ENCODE results near the gene TMCC1. TPM values are rescaled to one million over a fixed set of nuclear protein-coding genes. Genes with fewer than 3 reads are reported as not detected.
"Not testable (repeated sequence)": the region's sequence is repeated elsewhere in the genome, so short reads cannot be mapped to it uniquely, and the experiment has no call there.

The TMCC1 gene
- total RNA-seq, 1 experiment from 2014 or later = 5.9 TPM

GRCh38 chr3:129703913-129704312 lies 189.6 kb downstream of the TMCC1 start:
- in situ Hi-C loops (cut with HindIII; ENCODE audit: low pct_unique_long_range_greater_than_20kb, low sequenced_read_pairs) = no loop called here
- DNase-seq (ENCODE audit: low read depth) = no peak

GRCh38 chr3:129702934-129703712 lies 190.4 kb downstream of the TMCC1 start:
- in situ Hi-C loops (cut with HindIII; ENCODE audit: low pct_unique_long_range_greater_than_20kb, low sequenced_read_pairs) = no loop called here
- DNase-seq (ENCODE audit: low read depth) = no peak

GRCh38 chr3:129701161-129701560 lies 192.3 kb downstream of the TMCC1 start:
- in situ Hi-C loops (cut with HindIII; ENCODE audit: low pct_unique_long_range_greater_than_20kb, low sequenced_read_pairs) = no loop called here
- DNase-seq (ENCODE audit: low read depth) = no peak

GRCh38 chr3:129699612-129700011 lies 193.9 kb downstream of the TMCC1 start:
- in situ Hi-C loops (cut with HindIII; ENCODE audit: low pct_unique_long_range_greater_than_20kb, low sequenced_read_pairs) = no loop called here
- no peak for DNase-seq (ENCODE audit: low read depth)

- in situ Hi-C loops (cut with HindIII; ENCODE audit: low pct_unique_long_range_greater_than_20kb, low sequenced_read_pairs) = no loop called here
- DNase-seq (ENCODE audit: low read depth) = no peak
These were observed 194.3 kb downstream of the TMCC1 start for GRCh38 chr3:129699199-129699598.

- in situ Hi-C loops (cut with HindIII; ENCODE audit: low pct_unique_long_range_greater_than_20kb, low sequenced_read_pairs) = no loop called here
- DNase-seq (ENCODE audit: low read depth) = no peak
These were observed 196.1 kb downstream of the TMCC1 start for GRCh38 chr3:129697229-129697969.

- DNase-seq (ENCODE audit: low read depth); in situ Hi-C loops (cut with HindIII; ENCODE audit: low pct_unique_long_range_greater_than_20kb, low sequenced_read_pairs): not testable (repeated sequence)
These were observed 197.1 kb downstream of the TMCC1 start for GRCh38 chr3:129696430-129696829.

- DNase-seq (ENCODE audit: low read depth) = no peak
- in situ Hi-C loops (cut with HindIII; ENCODE audit: low pct_unique_long_range_greater_than_20kb, low sequenced_read_pairs) = no loop called here
These were observed 198.3 kb downstream of the TMCC1 start for GRCh38 chr3:129695230-129695629.

GRCh38 chr3:129694228-129694627 lies 199.3 kb downstream of the TMCC1 start:
- in situ Hi-C loops (cut with HindIII; ENCODE audit: low pct_unique_long_range_greater_than_20kb, low sequenced_read_pairs) = no loop called here
- DNase-seq (ENCODE audit: low read depth) = no peak

- no peak for DNase-seq (ENCODE audit: low read depth)
- in situ Hi-C loops (cut with HindIII; ENCODE audit: low pct_unique_long_range_greater_than_20kb, low sequenced_read_pairs) = no loop called here
These were observed 200.8 kb downstream of the TMCC1 start for GRCh38 chr3:129692743-129693142.

- no peak for DNase-seq (ENCODE audit: low read depth)
- in situ Hi-C loops (cut with HindIII; ENCODE audit: low pct_unique_long_range_greater_than_20kb, low sequenced_read_pairs) = no loop called here
These were observed 202.5 kb downstream of the TMCC1 start for GRCh38 chr3:129690963-129691362.

GRCh38 chr3:129690406-129690805 lies 203.1 kb downstream of the TMCC1 start:
- in situ Hi-C loops (cut with HindIII; ENCODE audit: low pct_unique_long_range_greater_than_20kb, low sequenced_read_pairs) = no loop called here
- peak; percentile 66 for DNase-seq (ENCODE audit: low read depth)

GRCh38 chr3:129689036-129689435 lies 204.5 kb downstream of the TMCC1 start:
- no peak for DNase-seq (ENCODE audit: low read depth)
- in situ Hi-C loops (cut with HindIII; ENCODE audit: low pct_unique_long_range_greater_than_20kb, low sequenced_read_pairs) = no loop called here

- in situ Hi-C loops (cut with HindIII; ENCODE audit: low pct_unique_long_range_greater_than_20kb, low sequenced_read_pairs) = no loop called here
- DNase-seq (ENCODE audit: low read depth) = peak; percentile 49
These were observed 205.1 kb downstream of the TMCC1 start for GRCh38 chr3:129688271-129688895.

- peak; percentile 38 for DNase-seq (ENCODE audit: low read depth)
- in situ Hi-C loops (cut with HindIII; ENCODE audit: low pct_unique_long_range_greater_than_20kb, low sequenced_read_pairs) = no loop called here
These were observed 205.9 kb downstream of the TMCC1 start for GRCh38 chr3:129687586-129688125.

GRCh38 chr3:129686941-129687340 lies 206.6 kb downstream of the TMCC1 start:
- peak; percentile 43 for DNase-seq (ENCODE audit: low read depth)
- in situ Hi-C loops (cut with HindIII; ENCODE audit: low pct_unique_long_range_greater_than_20kb, low sequenced_read_pairs) = no loop called here

- in situ Hi-C loops (cut with HindIII; ENCODE audit: low pct_unique_long_range_greater_than_20kb, low sequenced_read_pairs) = no loop called here
- DNase-seq (ENCODE audit: low read depth) = no peak
These were observed 209.2 kb downstream of the TMCC1 start for GRCh38 chr3:129684270-129684669.

GRCh38 chr3:129683201-129683600 lies 210.3 kb downstream of the TMCC1 start:
- in situ Hi-C loops (cut with HindIII; ENCODE audit: low pct_unique_long_range_greater_than_20kb, low sequenced_read_pairs) = no loop called here
- DNase-seq (ENCODE audit: low read depth) = no peak

GRCh38 chr3:129676985-129677384 lies 216.5 kb downstream of the TMCC1 start:
- DNase-seq (ENCODE audit: low read depth) = no peak
- in situ Hi-C loops (cut with HindIII; ENCODE audit: low pct_unique_long_range_greater_than_20kb, low sequenced_read_pairs) = no loop called here

Data from Caki2 (cell line).